Left hindlimb (tissue), 1 donor: ENCODE results near the gene PTPN14.

ENCODE experiments used
- DNase-seq: peaks from one replicate; pipeline ENCODE4 v3.0.0-alpha.2; 2018

PTPN14 gene

GRCh38 chr1:214324896-214325800 lies 226.3 kb downstream of the PTPN14 start:
- DNase-seq: no peak

DNA sequence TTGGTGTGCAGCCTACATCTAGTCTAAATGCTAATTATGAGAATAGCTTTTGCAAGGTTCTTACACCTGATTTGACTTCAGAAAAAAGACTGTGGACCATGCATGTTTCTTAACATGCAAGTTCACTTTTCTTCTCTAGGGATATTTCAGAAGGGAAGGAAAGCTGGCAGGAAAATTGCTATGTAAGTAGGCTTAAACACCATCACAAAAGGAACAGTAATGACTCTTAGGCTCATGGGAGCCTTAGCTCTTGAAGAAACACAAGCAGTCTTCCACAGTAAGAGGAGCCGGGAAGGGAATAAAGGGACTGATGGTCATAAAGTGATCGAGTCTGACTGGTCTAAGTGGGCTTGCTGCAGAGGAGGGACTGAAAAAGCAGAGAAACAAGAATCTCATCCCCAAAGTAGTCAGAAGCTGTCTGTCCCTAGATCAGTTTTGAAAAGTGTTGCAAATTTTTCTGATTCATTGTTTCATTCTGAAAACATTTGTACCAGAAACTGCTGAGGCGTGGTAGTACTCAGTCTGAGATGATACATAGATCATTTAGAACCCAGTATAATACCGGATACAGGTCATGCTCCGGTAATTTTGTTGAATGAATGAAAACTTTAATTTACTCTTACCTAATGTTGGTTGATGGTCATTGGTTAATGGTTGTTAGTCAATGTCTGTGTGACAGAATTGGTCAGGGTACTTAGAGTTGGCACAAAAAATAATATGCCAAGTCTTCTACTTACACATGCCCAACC lies 229.5 kb downstream of the PTPN14 start:
- no peak for DNase-seq

DNA sequence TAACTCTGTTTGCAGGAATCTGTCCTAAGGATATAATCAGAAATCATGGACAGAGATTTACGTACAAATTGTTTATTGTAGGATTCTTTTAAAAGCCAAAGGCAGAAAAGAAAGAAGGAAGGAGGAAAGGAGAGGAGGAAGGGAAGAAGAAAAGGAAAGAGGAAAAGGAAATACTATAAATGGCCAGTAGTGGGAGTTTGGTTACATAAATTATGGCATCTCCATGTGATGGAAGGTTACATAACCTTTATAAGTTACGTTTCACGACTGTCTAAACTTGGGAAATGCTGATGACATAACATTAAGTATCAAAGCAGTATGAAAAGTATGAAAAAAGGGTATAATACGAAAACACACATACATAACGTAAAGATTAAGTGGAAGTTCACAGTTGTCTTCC lies 231.5 kb downstream of the PTPN14 start:
- no peak for DNase-seq

DNA sequence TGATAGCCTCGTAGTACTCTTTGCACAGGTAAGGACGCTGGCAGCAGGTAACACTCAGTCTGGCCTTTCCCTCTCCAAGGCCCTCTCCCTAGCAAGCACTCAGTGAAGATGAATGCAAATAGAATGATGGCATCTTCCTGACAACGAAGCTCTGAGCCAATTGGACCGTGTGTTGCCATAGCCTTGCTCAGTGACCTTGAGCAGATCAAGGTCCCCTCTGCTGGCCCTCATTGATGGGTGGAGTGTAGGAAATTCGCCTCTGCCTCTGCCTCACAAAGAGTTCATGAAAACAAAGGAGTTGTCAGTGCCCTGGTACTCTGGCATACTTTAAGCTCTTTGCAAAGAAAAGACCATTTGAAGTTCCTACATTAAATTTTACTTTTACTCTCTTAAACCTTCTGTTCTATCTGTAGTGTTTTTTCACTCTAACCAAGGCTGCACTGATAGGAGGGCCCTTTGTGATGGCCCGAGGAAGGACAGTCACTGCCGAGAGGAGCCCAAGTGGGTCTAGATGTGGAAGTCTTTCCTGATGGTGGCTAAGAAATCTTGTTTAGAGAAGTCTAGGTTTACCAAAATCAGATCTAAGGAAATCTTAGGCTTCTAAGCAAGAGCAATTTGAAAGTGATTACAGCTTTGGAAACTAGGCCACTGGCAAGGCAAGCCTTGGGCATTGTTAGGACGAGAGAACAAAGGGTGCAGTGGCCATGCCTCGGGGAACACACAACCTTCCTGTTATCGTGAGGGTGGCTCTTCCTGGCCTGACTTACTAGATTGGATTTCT lies 232.3 kb downstream of the PTPN14 start:
- no peak for DNase-seq

DNA sequence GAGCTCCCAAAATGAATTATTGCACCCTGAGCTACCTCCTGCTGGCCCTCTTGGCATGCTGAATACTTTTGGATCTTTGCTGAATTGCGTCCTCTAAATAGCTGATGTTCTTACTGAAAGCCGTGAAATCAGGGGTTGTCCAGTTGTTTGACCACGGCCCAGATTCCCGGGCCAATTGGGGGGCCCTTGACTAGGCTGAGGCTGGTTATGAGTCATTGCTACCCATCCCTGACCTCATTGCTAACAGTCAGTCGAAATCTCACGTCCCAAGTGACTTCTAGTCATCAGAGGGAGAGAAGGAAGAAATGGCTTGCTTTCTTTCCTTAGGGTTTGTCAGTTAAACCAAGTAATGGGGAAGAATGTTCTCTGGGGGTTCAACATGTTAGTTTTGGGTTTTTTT lies 233.0 kb downstream of the PTPN14 start:
- DNase-seq: no peak

GRCh38 chr1:214317734-214318133 lies 233.7 kb downstream of the PTPN14 start:
- no peak for DNase-seq

GRCh38 chr1:214317300-214317699 lies 234.1 kb downstream of the PTPN14 start:
- no peak for DNase-seq

- no peak for DNase-seq
Observed at GRCh38 chr1:214316593-214316992, 234.8 kb downstream of the PTPN14 start.

DNA sequence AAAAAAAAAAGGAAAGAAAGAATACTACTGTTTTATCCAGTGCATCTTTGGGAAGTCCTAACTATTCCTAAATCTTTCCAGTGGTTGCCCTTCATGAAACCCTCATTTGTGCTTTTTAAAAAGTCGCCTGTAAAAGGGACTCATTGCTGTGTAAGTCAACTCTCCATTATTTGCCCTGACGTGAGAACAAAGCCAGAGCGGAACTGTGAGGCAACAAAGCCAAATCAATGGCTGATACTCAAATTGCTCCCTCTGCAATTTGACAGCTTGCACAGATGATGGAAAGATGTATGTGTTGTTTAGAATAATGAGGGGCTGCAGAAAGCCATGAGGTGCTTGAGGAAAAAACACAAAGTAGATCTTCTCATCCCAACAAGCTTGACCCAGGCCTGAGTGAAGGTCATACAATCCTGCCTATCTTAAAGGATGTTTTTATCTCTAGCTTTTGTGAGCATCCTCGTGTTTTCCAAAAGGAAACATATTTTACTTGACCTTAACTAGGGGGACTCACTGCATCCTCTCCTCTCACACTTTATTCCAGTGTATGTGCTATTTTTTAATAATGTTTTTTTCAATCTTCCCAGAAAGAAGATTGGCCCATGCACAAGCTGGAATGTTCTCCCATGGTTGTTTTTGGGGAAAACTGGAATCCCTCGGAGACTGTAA lies 237.1 kb downstream of the PTPN14 start:
- no peak for DNase-seq

GRCh38 chr1:214312530-214313051 lies 238.8 kb downstream of the PTPN14 start:
- no peak for DNase-seq

GRCh38 chr1:214310777-214311690 lies 240.4 kb downstream of the PTPN14 start:
- DNase-seq: no peak

GRCh38 chr1:214310010-214310409 lies 241.4 kb downstream of the PTPN14 start:
- no peak for DNase-seq

DNA sequence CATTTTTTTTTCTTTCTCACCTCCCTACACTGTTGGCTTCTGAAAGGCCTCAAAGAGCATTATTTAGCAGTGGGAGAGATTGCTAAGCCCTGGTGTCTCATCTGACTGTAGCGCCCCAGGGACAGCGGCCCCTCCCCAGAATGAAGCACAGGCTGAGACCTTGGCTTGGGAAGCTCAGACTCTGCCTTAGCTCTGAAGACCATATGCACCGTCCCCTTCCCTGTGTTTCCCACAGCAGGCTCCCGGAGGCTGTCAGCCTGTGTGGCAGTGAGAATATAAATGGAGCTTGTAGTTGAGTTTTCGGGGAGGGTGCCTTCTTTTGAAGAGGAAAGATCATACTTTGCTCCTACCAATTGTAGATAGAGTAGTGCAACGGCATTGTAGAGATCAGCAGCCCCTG lies 245.1 kb downstream of the PTPN14 start:
- no peak for DNase-seq

- DNase-seq: no peak
Observed at GRCh38 chr1:214305164-214305751, 246.1 kb downstream of the PTPN14 start.

DNA sequence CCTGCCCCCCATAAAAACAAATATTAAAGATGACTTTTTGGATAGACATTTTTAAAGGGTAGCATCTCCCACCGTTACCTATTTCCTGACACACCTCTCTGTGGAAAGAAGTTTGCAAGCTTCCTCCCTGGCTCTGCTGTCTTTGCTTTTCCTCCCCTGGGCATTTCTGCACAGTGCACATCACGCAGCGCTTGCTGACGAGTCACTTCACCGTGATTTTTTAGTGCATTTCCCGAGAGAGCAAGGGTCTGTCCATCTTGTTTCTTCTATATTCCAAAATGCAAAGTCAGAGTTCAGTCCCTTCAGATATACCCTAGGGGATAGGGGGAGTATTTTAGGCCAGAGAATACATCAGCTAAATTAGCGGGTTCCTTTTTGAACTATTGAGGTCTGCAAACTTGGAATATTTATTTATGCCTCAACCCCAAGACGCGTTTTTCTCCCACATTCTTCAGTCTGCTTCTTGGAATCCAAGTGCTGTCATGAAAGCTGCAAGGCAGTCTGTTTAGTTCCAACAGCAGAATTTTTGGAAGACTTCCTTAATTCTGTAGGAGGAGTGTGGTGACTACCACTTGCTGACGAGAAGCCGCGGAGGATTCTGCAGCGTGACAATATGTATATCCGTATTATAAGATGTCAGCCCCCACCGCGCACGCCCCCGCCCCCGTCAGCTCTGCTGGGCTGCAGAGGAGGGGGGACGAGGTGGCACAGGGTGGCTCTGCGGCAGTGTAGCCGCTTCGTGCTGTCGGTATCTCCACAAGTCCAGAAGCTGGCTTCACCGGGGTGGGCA lies 248.1 kb downstream of the PTPN14 start:
- DNase-seq: no peak

GRCh38 chr1:214301526-214301925 lies 249.9 kb downstream of the PTPN14 start:
- no peak for DNase-seq

GRCh38 chr1:214300149-214300780 lies 251.1 kb downstream of the PTPN14 start:
- no peak for DNase-seq
